Effector memory CD8-positive, alpha-beta T cell (primary cell): ENCODE measurements around the gene IPO9.

ENCODE experiments used
- ATAC-seq: fragments of 150-1000 bp; cut with Tn5 transposase; replicated peaks from 2 replicates; pipeline ENCODE4 v1.10.0; 2021; ENCODE audit warnings: mild to moderate bottlenecking, moderate library complexity
- DNase-seq, 3 experiments: peaks; one replicate each; pipeline ENCODE4 v3.0.0; 2021
- H3K27ac Mint-ChIP-seq, 2 donors: one replicate each; pipeline ENCODE4 v1.8.0; 2022; ENCODE audit warnings: mild to moderate bottlenecking in 2 of 2, mixed read lengths in 2 of 2, moderate library complexity in 2 of 2
- H3K27me3 Mint-ChIP-seq, 2 donors: one replicate each; pipeline ENCODE4 v1.8.0; 2022; ENCODE audit warnings: mixed read lengths in 2 of 2
- H3K36me3 Mint-ChIP-seq: one replicate; pipeline ENCODE4 v1.8.0; 2022; ENCODE audit warnings: mild to moderate bottlenecking, moderate library complexity, mixed read lengths; ENCODE audit not compliant: insufficient read depth
- H3K4me1 Mint-ChIP-seq, 2 donors: one replicate each; pipeline ENCODE4 v1.8.0; 2022; ENCODE audit warnings: low read depth in 2 of 2, mixed read lengths in 2 of 2
- H3K4me3 Mint-ChIP-seq, 2 donors: one replicate each; pipeline ENCODE4 v1.8.0; 2022; ENCODE audit warnings: mild to moderate bottlenecking in 2 of 2, mixed read lengths in 2 of 2, moderate library complexity in 2 of 2
- H3K9me3 Mint-ChIP-seq, 2 donors: one replicate each; pipeline ENCODE4 v1.8.0; 2022; ENCODE audit warnings: mixed read lengths in 2 of 2

IPO9 gene

DNA sequence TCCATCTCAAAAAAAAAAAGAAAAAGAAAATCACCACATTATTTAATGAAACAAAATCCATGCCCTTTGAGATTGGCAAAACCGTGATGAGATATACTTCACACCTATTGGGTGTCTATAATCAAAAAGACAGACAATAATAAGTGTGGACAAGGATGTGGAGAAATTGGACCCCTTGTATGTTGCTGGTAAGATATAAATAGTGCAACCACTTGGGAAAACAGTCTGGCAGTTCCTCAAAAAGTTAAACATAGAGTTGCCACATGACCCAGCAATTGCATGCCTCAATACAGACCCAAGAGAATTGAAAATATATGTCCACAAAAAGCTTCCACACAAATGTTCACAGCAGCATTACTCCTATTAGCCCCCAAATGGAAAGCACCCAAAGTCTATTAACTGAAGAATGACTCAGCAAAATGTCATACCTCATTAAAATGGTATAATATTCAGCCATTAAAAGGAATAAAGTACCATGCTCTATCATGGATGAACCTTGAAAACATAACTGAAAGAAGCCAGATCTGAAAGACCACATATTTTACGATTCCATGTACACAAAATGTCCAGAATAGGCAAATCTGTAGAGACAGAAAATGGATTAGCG, 93.1 kb downstream of the IPO9 start:
- peaks cover 26 to 35% of the 10 kb centered on the region in 2 donors for H3K27me3 Mint-ChIP-seq
- no peaks in the 10 kb centered on the region for H3K9me3 Mint-ChIP-seq
- H3K4me3 Mint-ChIP-seq: no peak overlapping the region
- DNase-seq: no peak
- H3K36me3 Mint-ChIP-seq: no peaks in the 10 kb centered on the region
- H3K27ac Mint-ChIP-seq: no peak overlapping the region
- no peaks in the 10 kb centered on the region for H3K4me1 Mint-ChIP-seq
- no peak for ATAC-seq

DNA sequence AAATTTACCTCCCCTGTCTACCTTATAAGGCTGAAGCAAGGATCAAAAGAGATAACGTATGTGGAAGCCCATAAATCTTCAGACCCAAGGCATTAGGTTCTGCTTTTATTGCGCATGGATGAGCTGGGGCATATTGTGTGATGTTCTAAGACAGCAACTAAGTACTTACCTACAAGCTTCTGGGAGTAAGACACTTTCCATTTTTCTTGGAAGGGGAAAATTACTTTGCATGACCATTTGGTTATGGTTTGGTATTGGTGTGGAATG, 96.3 kb downstream of the IPO9 start:
- Mint-ChIP-seq H3K4me1 (no peaks in the 10 kb centered on the region), H3K4me3 (no peak overlapping the region), H3K27me3 (peaks cover 17 to 19% of the 10 kb centered on the region in 2 donors), H3K36me3 (no peaks in the 10 kb centered on the region), H3K9me3 (no peaks in the 10 kb centered on the region), H3K27ac (no peak overlapping the region)
- DNase-seq (no peak), ATAC-seq (no peak)

DNA sequence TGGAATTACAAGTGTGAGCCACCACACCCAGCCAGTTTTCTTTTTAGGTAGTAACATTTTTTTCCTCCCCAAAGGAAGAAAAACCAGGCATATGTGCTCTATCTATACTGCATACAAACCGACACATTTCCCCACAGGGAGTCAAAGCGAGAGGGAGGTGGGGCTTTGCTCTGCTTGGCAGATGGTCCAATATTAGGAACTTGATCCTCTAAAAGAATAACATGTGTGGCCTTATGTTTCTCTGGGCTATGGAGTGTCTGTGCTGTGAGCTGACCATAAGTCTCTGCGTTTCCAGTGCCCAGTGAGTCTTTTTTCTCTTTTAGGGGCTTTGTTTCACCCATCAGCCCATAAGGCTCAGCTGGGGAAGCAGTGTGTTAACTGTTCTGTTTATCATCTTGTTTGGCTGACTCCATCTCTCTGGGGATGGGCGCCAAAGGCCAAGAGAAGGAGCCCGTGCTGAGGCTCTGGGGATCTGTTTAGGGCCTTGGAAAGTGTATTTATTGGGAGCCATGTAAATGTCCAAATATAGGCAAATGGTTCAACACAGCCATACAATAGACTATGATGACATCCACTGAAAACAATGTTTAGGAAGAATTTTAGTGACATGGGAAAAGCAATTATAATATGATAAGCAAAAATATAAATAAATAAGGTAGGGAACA, 97.2 kb downstream of the IPO9 start:
- no peak for DNase-seq
- Mint-ChIP-seq H3K27ac (no peak overlapping the region), H3K4me3 (no peak overlapping the region), H3K4me1 (no peaks in the 10 kb centered on the region), H3K27me3 (peaks cover 11% of the 10 kb centered on the region in 2 donors), H3K9me3 (no peaks in the 10 kb centered on the region), H3K36me3 (no peaks in the 10 kb centered on the region)
- ATAC-seq: no peak

DNA sequence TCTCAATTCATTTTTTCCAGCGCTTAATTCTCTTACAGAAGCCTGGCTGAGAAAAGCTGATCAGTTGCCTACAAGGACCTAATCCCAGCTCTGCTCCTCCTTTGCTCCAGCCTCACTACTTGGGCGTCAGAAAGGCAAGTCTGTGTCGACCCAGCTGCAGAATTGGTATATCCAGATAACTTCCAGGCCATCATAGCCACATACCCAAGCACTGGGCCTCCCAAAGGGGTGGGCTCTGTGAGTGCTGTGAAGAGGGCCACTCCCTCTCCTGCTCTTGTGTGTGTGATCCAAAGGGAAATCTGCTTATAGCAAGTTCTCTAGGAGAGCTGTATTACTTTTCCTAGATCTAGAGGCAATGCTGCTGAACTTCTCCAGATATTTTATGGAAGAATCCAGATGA, 99.3 kb downstream of the IPO9 start:
- DNase-seq: no peak
- no peaks in the 10 kb centered on the region for H3K4me1 Mint-ChIP-seq
- no peak overlapping the region for H3K27ac Mint-ChIP-seq
- H3K36me3 Mint-ChIP-seq: no peaks in the 10 kb centered on the region
- H3K4me3 Mint-ChIP-seq: no peak overlapping the region
- H3K9me3 Mint-ChIP-seq: no peaks in the 10 kb centered on the region
- no peak for ATAC-seq
- peaks cover 0 to 7% of the 10 kb centered on the region in 2 donors for H3K27me3 Mint-ChIP-seq

DNA sequence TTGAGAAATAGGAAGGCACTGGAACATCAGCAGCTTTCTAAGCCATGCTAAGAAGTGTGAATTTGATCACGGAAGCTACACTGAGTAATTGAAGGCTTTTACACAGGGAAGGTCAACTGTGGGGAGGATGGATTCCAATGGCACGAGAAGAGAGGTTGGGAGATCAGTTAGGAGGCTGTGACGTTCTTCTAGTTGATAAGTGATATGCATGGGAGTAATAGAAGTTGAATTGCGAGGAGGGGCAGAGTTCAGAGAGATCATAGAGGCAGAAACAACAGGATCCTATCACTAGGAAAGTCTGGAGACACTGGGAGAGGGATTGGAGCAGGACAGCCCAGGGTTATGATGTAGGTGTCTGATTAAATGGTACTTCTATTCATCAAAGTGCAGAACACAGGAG, 101.2 kb downstream of the IPO9 start:
- no peaks in the 10 kb centered on the region for H3K36me3 Mint-ChIP-seq
- no peaks in the 10 kb centered on the region for H3K9me3 Mint-ChIP-seq
- ATAC-seq (no peak), DNase-seq (no peak)
- no peak overlapping the region for H3K4me3 Mint-ChIP-seq
- H3K27me3 Mint-ChIP-seq: peaks cover 5 to 6% of the 10 kb centered on the region in 2 donors
- no peak overlapping the region for H3K27ac Mint-ChIP-seq
- peaks cover 0 to 1% of the 10 kb centered on the region in 2 donors for H3K4me1 Mint-ChIP-seq

- ATAC-seq (no peak), DNase-seq (no peak)
- Mint-ChIP-seq H3K27ac (no peak overlapping the region), H3K4me3 (no peak overlapping the region), H3K36me3 (no peaks in the 10 kb centered on the region), H3K27me3 (peaks cover 5 to 7% of the 10 kb centered on the region in 2 donors), H3K9me3 (no peaks in the 10 kb centered on the region), H3K4me1 (peaks cover 0 to 1% of the 10 kb centered on the region in 2 donors)
Observed at GRCh38 chr1:201930803-201931202, 101.8 kb downstream of the IPO9 start.
